HG03097 (cell line): Measurements from ENCODE around the gene SPATA17.

Experiments
- ATAC-seq: cut with Tn5 transposase; IDR thresholded peaks from one replicate; pipeline ENCODE4 v1.9.1; 2021; ENCODE audit not compliant: unreplicated experiment, low FRiP score

The SPATA17 gene

GRCh38 chr1:217846733-217847132 lies 215.6 kb downstream of the SPATA17 start:
- no peak for ATAC-seq

GRCh38 chr1:217847643-217848042 lies 216.5 kb downstream of the SPATA17 start:
- no peak for ATAC-seq

DNA sequence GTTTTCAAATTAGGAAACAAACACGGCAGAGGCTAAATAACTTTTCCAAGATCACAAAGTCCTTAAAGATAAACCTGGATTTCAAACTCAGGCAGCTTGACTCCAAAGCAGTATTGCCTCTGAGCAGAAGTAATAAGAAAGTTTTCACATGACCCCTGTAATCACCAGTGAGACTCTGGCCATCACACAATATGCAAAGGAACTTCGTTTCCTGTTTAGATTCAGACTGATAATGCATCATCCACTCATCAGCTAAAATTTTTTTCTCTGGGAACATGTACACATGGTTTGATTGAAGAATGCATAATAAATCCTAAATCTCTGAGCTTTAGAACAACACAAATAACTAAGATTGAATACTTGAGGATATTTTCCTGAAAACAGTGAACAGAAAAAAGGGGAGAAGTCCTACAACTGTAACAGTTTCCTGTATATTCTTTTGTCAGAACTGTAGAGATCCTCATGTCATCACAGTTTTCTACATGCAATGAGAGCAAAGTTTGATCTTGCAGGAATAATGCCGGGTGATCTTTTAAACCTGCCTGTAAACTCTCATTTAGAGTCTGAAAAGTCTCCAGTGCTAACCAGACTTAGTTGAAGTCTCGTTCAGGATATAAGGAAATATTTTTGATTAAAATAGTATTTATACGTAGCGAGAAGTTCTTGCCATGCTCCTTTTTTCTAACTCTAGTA lies 225.3 kb downstream of the SPATA17 start:
- no peak for ATAC-seq

GRCh38 chr1:217857061-217857460 lies 225.9 kb downstream of the SPATA17 start:
- no peak for ATAC-seq

DNA sequence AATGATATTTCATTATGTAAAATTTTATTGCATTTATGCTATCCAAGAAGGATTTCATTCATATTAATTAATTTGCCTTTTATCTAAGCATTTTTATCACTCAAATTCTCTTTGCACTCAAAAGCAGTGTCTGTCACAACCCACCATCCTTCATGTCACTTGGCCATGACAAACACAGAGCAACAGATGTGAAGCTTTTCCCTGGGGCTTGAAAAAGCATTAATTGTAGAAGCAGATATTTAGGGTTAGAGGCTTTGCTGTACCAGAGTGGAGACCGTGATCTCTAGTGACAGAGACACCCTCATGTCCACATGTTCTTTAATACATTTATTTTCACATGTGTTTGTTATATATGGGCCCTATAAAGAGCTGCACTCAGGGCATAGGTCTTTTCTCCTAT lies 230.5 kb downstream of the SPATA17 start:
- ATAC-seq: no peak

GRCh38 chr1:217867446-217867995 lies 236.4 kb downstream of the SPATA17 start:
- no peak for ATAC-seq

DNA sequence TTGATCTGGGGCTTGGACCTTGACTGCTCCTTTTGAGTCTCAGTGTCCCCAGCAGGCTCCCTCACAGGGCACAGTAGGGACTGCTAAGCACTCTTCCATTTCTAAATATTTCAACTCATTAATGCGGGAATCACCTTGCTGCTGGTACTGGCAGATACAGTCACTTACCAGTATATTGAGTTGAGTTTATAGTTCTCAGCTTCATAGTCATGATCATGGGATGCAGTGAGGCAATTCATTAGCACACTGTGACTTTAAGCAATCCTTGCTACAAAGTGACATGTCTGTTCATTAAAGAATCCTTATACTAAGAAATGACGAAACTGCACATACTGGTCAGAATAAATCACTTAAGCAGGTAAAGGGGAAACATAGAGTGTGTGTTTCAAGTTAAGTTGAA lies 240.8 kb downstream of the SPATA17 start:
- ATAC-seq: no peak

DNA sequence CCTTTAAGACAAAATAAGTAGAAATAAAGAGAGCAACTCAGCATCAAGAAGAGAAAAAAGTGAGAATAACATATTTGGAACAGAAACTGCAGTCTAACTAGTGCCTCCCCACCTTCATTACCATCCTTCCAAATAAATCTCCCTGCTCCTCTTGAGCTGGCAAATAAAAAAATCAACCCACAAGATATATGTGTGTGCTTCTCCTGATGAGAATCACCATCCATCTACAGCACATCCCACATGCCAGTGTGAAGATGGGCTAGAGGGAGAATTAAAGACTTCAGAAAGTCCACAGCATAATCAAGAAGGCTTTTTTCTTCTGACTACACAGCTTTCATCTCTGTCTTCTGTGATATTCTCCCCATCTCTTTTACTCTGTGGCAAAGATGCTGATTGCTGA lies 244.1 kb downstream of the SPATA17 start:
- no peak for ATAC-seq

DNA sequence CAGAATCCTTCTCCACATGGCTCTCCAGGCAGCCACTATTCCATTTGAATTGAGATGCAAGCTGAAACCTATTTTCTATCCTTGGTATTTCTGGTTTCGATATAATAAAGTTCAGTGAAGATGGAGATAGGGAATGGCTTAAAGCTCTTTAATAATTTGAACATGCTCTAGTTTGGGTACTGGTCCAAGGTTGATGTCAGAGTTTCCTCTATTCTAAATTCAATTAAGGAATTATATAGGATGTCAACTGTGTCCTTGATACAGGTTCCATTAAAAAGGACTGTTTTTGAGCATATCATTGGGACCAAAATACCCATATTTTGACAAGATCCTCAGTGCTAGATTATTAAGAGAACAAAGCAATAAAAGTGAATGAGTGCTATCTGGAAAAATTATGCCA lies 245.3 kb downstream of the SPATA17 start:
- no peak for ATAC-seq

DNA sequence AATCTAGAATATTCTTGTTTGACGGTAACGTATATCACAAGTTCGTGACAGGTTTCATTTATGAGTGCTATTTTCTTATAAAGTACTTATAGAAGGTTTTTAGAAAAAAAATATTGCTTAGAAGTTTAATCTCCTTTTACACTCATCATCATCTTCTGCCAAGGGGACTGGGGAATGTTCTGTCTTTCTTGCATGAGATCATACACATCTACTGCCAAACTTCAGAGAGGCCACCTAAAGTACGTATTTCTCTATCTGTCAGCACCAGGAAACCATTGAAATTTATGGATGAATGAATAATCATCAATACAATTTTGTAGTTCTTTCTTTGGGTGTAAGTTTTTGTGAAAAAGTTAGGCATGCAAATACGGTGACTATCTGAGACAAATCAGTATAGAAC lies 245.8 kb downstream of the SPATA17 start:
- ATAC-seq: no peak

DNA sequence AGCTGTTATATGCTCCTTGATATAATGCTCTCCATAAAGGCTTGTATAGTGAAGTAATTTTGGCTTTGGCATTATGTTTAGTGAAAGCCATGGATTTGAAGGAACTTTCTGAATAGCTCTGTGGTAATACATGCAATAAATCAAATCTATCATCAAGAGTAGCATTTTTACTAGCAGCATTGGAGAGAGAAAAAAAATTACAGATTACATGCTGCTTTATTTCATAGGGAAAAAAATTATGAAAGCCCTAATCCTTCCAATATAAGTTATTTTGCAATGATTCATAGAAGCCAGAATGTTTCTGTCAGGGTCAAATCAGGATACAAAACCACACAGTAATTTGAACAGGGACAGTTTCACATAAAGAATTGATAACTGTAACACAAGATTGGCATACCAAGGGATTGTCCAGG lies 250.0 kb downstream of the SPATA17 start:
- no peak for ATAC-seq

- no peak for ATAC-seq
These were observed 250.6 kb downstream of the SPATA17 start for GRCh38 chr1:217881607-217882332.

GRCh38 chr1:217885181-217885580 lies 254.0 kb downstream of the SPATA17 start:
- ATAC-seq: no peak

GRCh38 chr1:217888328-217888727 lies 257.2 kb downstream of the SPATA17 start:
- no peak for ATAC-seq

DNA sequence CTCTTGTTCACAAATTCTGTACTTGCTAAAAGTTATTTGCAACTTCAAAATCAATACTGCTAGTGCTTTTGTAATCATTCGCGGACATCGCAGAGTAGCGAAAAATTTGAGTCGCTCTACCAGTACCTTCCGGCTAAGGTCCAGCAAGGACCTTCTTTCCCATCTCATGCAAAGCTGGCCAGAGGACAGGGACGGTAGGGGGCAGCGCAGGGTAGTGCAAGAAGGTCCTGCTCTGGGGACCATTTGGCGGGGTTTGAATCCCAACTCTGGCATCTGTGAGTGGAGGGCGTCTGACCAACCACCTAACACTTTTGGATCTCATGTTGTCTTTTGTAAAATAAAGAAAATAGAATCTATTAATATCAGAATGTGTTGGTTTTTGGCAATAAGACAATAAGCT lies 258.3 kb downstream of the SPATA17 start:
- no peak for ATAC-seq

- ATAC-seq: no peak
These were observed 260.8 kb downstream of the SPATA17 start for GRCh38 chr1:217891966-217892365.

DNA sequence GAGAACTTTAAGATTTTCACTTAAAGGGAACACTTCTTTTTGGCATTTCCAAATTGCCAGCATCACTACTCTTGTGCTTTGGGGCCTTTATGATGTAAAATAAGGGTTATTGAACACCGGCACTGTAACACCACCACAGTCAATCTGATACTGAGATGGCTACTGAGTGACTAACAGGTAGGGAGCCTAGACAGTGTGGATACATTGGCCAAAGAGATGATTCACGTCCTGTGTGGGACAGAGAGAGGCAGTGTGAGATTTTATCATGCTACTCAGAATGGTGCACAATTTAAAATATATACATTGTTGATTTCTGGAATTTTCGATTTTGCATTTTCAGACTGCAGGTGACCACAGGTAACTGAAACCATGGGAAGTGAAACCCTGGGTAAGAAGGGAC lies 261.6 kb downstream of the SPATA17 start:
- ATAC-seq: no peak

- ATAC-seq: no peak
These were observed 264.7 kb downstream of the SPATA17 start for GRCh38 chr1:217895841-217896240.

DNA sequence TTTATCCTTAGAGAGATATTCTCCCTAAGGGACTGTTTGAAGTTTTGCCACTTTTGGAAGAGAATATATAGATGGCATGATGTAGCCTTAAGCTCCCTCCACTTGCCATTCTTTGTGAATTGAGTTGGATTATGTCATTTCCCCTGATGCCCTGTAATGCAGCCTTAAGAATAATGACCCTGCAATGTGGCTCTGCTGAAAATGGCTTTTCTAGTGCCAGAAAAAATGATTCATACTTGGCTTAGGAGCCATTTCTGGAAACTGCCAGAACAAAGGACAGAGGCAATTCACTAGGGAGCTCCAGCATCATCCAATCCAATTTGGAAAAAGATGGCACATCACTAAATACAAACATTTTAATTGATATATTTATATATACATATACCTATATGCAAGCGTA lies 265.3 kb downstream of the SPATA17 start:
- no peak for ATAC-seq

DNA sequence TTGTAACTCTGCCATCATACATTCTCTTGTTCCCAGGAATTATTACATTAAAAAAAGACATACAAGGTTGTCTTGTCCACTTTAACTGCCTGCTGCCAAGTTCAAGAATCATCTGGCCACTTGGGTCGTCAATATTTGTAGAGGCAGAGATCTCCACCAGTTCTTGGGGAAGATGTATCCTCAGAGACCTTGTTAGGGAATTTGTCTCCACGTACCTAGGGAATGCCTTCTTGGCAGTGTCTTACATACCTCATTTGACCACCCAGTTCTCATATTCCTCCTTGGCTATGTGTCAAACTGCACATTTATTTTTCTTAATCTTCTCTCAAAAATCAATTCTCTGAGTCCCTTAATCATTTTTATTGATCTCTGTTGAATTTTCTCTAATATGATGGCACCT lies 266.0 kb downstream of the SPATA17 start:
- no peak for ATAC-seq

GRCh38 chr1:217899614-217900013 lies 268.5 kb downstream of the SPATA17 start:
- no peak for ATAC-seq

DNA sequence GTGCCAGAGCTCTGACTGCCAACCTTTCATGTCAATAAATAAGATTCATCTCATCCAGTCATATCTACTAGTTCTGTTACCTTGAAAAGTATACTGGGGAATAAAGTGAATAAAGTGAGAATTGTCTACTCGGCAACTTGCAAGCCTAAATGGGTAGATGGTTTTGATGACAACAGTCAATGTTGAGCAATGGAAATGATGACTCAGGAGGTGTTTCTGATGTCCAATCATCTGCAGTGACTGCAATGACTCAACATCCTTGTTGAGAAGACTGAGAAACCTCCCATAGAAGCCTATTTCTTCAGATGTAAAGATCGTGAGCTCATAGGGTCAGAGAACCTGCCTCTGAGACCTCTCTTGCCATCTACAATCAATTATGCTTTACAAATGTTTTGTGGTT lies 276.4 kb downstream of the SPATA17 start:
- no peak for ATAC-seq
